ENCODE data around the gene TMED10.

GRCh38 chr14:75174066-75174465 is 2.3 kb downstream of the TMED10 start:
- TF ChIP-seq CTCF (IDR thresholded peaks at IDR 0.05) (no peak), POLR2A (IDR thresholded peaks at IDR 0.05) (no peak)

Measured in right lobe of liver (tissue), 4 donors.